ENCODE measurements around the gene CNTN2.

CNTN2 gene

GRCh38 chr1:205066141-205066818, 23.3 kb downstream of the CNTN2 start:
- Histone ChIP-seq H3K27ac (ENCODE audit: low read depth, low read length) (no peak overlapping the region), H3K36me3 (ENCODE audit: insufficient read depth, low read length) (no peaks in the 10 kb centered on the region), H3K4me1 (ENCODE audit: insufficient read depth, low read length) (peaks cover 7% of the 10 kb centered on the region)

GRCh38 chr1:205067031-205067430, 24.0 kb downstream of the CNTN2 start:
- H3K27ac ChIP-seq (ENCODE audit: low read depth, low read length): no peak overlapping the region
- no peaks in the 10 kb centered on the region for H3K36me3 ChIP-seq (ENCODE audit: insufficient read depth, low read length)
- no peaks in the 10 kb centered on the region for H3K27me3 ChIP-seq (ENCODE audit: control insufficient read depth in 1 of 2, insufficient read depth in 2 of 2, low read length in 2 of 2)
- H3K9me3 ChIP-seq (ENCODE audit: low read length): no peaks in the 10 kb centered on the region
- no peak overlapping the region for H3K9ac ChIP-seq (ENCODE audit: low read length)
- H3K4me3 ChIP-seq (ENCODE audit: low read depth in 1 of 2, low read length in 2 of 2): no peak overlapping the region
- H3K4me1 ChIP-seq (ENCODE audit: insufficient read depth, low read length): peaks cover 7% of the 10 kb centered on the region

More at GRCh38 chr1:205066141-205066818, 23.3 kb downstream of the CNTN2 start:
- Histone ChIP-seq H3K27me3 (ENCODE audit: control insufficient read depth in 1 of 2, insufficient read depth in 2 of 2, low read length in 2 of 2) (no peaks in the 10 kb centered on the region), H3K9me3 (ENCODE audit: low read length) (no peaks in the 10 kb centered on the region), H3K4me3 (ENCODE audit: low read depth in 1 of 2, low read length in 2 of 2) (no peak overlapping the region), H3K9ac (ENCODE audit: low read length) (no peak overlapping the region)

- Histone ChIP-seq H3K27me3 (ENCODE audit: control insufficient read depth in 1 of 2, insufficient read depth in 2 of 2, low read length in 2 of 2) (no peaks in the 10 kb centered on the region), H3K4me1 (ENCODE audit: insufficient read depth, low read length) (peaks cover 7% of the 10 kb centered on the region), H3K9me3 (ENCODE audit: low read length) (no peaks in the 10 kb centered on the region), H3K36me3 (ENCODE audit: insufficient read depth, low read length) (no peaks in the 10 kb centered on the region), H3K4me3 (ENCODE audit: low read depth in 1 of 2, low read length in 2 of 2) (no peak overlapping the region), H3K27ac (ENCODE audit: low read depth, low read length) (no peak overlapping the region), H3K9ac (ENCODE audit: low read length) (no peak overlapping the region)
Measured at GRCh38 chr1:205068001-205068400, 25.0 kb downstream of the CNTN2 start.

GRCh38 chr1:205068457-205069040, 25.5 kb downstream of the CNTN2 start:
- H3K9ac ChIP-seq (ENCODE audit: low read length): no peak overlapping the region

GRCh38 chr1:205069371-205070125, 26.5 kb downstream of the CNTN2 start:
- Histone ChIP-seq H3K27me3 (ENCODE audit: control insufficient read depth in 1 of 2, insufficient read depth in 2 of 2, low read length in 2 of 2) (no peaks in the 10 kb centered on the region), H3K9me3 (ENCODE audit: low read length) (no peaks in the 10 kb centered on the region), H3K4me3 (ENCODE audit: low read depth in 1 of 2, low read length in 2 of 2) (no peak overlapping the region), H3K4me1 (ENCODE audit: insufficient read depth, low read length) (peaks cover 7% of the 10 kb centered on the region), H3K36me3 (ENCODE audit: insufficient read depth, low read length) (no peaks in the 10 kb centered on the region), H3K9ac (ENCODE audit: low read length) (no peak overlapping the region), H3K27ac (ENCODE audit: low read depth, low read length) (no peak overlapping the region)

More at GRCh38 chr1:205068457-205069040, 25.5 kb downstream of the CNTN2 start:
- Histone ChIP-seq H3K27ac (ENCODE audit: low read depth, low read length) (no peak overlapping the region), H3K36me3 (ENCODE audit: insufficient read depth, low read length) (no peaks in the 10 kb centered on the region), H3K4me1 (ENCODE audit: insufficient read depth, low read length) (peaks cover 7% of the 10 kb centered on the region), H3K4me3 (ENCODE audit: low read depth in 1 of 2, low read length in 2 of 2) (no peak overlapping the region), H3K27me3 (ENCODE audit: control insufficient read depth in 1 of 2, insufficient read depth in 2 of 2, low read length in 2 of 2) (no peaks in the 10 kb centered on the region), H3K9me3 (ENCODE audit: low read length) (no peaks in the 10 kb centered on the region)

- Histone ChIP-seq H3K4me3 (ENCODE audit: low read depth in 1 of 2, low read length in 2 of 2) (no peak overlapping the region), H3K36me3 (ENCODE audit: insufficient read depth, low read length) (no peaks in the 10 kb centered on the region), H3K4me1 (ENCODE audit: insufficient read depth, low read length) (peaks cover 7% of the 10 kb centered on the region), H3K9me3 (ENCODE audit: low read length) (no peaks in the 10 kb centered on the region), H3K27me3 (ENCODE audit: control insufficient read depth in 1 of 2, insufficient read depth in 2 of 2, low read length in 2 of 2) (no peaks in the 10 kb centered on the region), H3K9ac (ENCODE audit: low read length) (no peak overlapping the region), H3K27ac (ENCODE audit: low read depth, low read length) (no peak overlapping the region)
Measured at GRCh38 chr1:205071028-205071409, 28.0 kb downstream of the CNTN2 start.

- Histone ChIP-seq H3K27ac (ENCODE audit: low read depth, low read length) (no peak overlapping the region), H3K27me3 (ENCODE audit: control insufficient read depth in 1 of 2, insufficient read depth in 2 of 2, low read length in 2 of 2) (no peaks in the 10 kb centered on the region), H3K4me3 (ENCODE audit: low read depth in 1 of 2, low read length in 2 of 2) (no peak overlapping the region), H3K36me3 (ENCODE audit: insufficient read depth, low read length) (no peaks in the 10 kb centered on the region), H3K9ac (ENCODE audit: low read length) (no peak overlapping the region), H3K9me3 (ENCODE audit: low read length) (no peaks in the 10 kb centered on the region), H3K4me1 (ENCODE audit: insufficient read depth, low read length) (peaks cover 7% of the 10 kb centered on the region)
Measured at GRCh38 chr1:205071801-205072200, 28.8 kb downstream of the CNTN2 start.

GRCh38 chr1:205072286-205072685, 29.3 kb downstream of the CNTN2 start:
- Histone ChIP-seq H3K27ac (ENCODE audit: low read depth, low read length) (no peak overlapping the region), H3K9ac (ENCODE audit: low read length) (no peak overlapping the region), H3K36me3 (ENCODE audit: insufficient read depth, low read length) (no peaks in the 10 kb centered on the region), H3K9me3 (ENCODE audit: low read length) (no peaks in the 10 kb centered on the region), H3K27me3 (ENCODE audit: control insufficient read depth in 1 of 2, insufficient read depth in 2 of 2, low read length in 2 of 2) (no peaks in the 10 kb centered on the region), H3K4me3 (ENCODE audit: low read depth in 1 of 2, low read length in 2 of 2) (no peak overlapping the region), H3K4me1 (ENCODE audit: insufficient read depth, low read length) (peaks cover 7% of the 10 kb centered on the region)

- H3K9ac ChIP-seq (ENCODE audit: low read length): no peak overlapping the region
- peaks cover 7% of the 10 kb centered on the region for H3K4me1 ChIP-seq (ENCODE audit: insufficient read depth, low read length)
- H3K27me3 ChIP-seq (ENCODE audit: control insufficient read depth in 1 of 2, insufficient read depth in 2 of 2, low read length in 2 of 2): no peaks in the 10 kb centered on the region
- no peak overlapping the region for H3K4me3 ChIP-seq (ENCODE audit: low read depth in 1 of 2, low read length in 2 of 2)
- no peaks in the 10 kb centered on the region for H3K9me3 ChIP-seq (ENCODE audit: low read length)
- no peak overlapping the region for H3K27ac ChIP-seq (ENCODE audit: low read depth, low read length)
- no peaks in the 10 kb centered on the region for H3K36me3 ChIP-seq (ENCODE audit: insufficient read depth, low read length)
Measured at GRCh38 chr1:205072881-205073280, 29.9 kb downstream of the CNTN2 start.

- Histone ChIP-seq H3K4me1 (ENCODE audit: insufficient read depth, low read length) (peaks cover 5% of the 10 kb centered on the region), H3K9ac (ENCODE audit: low read length) (no peak overlapping the region), H3K36me3 (ENCODE audit: insufficient read depth, low read length) (no peaks in the 10 kb centered on the region), H3K27ac (ENCODE audit: low read depth, low read length) (no peak overlapping the region), H3K4me3 (ENCODE audit: low read depth in 1 of 2, low read length in 2 of 2) (no peak overlapping the region), H3K27me3 (ENCODE audit: control insufficient read depth in 1 of 2, insufficient read depth in 2 of 2, low read length in 2 of 2) (no peaks in the 10 kb centered on the region), H3K9me3 (ENCODE audit: low read length) (no peaks in the 10 kb centered on the region)
Measured at GRCh38 chr1:205073511-205073910, 30.5 kb downstream of the CNTN2 start.

- H3K4me1 ChIP-seq (ENCODE audit: insufficient read depth, low read length): no peaks in the 10 kb centered on the region
- H3K9ac ChIP-seq (ENCODE audit: low read length): no peak overlapping the region
- no peaks in the 10 kb centered on the region for H3K27me3 ChIP-seq (ENCODE audit: control insufficient read depth in 1 of 2, insufficient read depth in 2 of 2, low read length in 2 of 2)
- H3K4me3 ChIP-seq (ENCODE audit: low read depth in 1 of 2, low read length in 2 of 2): no peak overlapping the region
- no peaks in the 10 kb centered on the region for H3K36me3 ChIP-seq (ENCODE audit: insufficient read depth, low read length)
- H3K27ac ChIP-seq (ENCODE audit: low read depth, low read length): no peak overlapping the region
- no peaks in the 10 kb centered on the region for H3K9me3 ChIP-seq (ENCODE audit: low read length)
Measured at GRCh38 chr1:205074084-205074483, 31.1 kb downstream of the CNTN2 start.
